ENCODE measurements around the gene TRAPPC2. TPM values are rescaled to one million over a fixed set of nuclear protein-coding genes. Genes with fewer than 3 reads are reported as not detected.

Gene TRAPPC2
- total and polyA plus RNA-seq, 8 donors, result 13.2 to 25.5 (median 20.3) TPM

DNA sequence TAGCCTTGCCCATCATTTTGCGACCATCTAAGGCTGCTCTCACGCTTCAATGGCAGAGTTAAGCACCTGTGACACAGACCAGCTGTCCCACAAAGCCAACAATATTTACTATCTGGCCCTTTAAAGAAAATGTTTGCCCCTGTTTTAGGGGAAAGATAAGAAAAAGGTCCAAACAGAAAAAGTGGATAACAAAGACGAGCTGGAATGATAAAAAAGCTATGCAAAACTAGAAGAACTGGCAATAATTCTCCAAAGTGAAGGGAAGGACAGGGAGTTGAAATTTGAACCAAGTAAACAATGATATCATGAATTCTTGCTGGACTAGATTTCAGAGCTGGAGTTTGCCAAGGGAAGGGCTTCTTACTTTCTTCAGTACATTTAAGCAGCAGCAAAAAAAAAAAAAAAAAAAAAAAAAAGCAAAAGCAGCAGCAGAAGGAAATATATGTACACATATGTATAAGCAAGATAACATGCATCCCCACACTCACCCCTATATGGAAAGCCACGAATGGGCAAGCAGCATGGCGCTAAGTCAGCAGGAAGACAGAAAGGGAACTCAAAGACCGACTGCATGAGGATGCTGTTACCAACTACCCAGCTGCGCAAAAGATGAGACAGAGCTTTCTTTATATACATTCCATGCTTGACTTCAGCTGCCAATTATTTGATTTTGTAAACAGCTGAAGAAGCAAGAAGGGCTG lies 12.5 kb downstream of the TRAPPC2 start:
- TF ChIP-seq, protein P1, sequence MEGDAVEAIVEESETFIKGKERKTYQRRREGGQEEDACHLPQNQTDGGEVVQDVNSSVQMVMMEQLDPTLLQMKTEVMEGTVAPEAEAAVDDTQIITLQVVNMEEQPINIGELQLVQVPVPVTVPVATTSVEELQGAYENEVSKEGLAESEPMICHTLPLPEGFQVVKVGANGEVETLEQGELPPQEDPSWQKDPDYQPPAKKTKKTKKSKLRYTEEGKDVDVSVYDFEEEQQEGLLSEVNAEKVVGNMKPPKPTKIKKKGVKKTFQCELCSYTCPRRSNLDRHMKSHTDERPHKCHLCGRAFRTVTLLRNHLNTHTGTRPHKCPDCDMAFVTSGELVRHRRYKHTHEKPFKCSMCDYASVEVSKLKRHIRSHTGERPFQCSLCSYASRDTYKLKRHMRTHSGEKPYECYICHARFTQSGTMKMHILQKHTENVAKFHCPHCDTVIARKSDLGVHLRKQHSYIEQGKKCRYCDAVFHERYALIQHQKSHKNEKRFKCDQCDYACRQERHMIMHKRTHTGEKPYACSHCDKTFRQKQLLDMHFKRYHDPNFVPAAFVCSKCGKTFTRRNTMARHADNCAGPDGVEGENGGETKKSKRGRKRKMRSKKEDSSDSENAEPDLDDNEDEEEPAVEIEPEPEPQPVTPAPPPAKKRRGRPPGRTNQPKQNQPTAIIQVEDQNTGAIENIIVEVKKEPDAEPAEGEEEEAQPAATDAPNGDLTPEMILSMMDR (IDR thresholded peaks at IDR 0.05), result no peak
- H3K27ac ChIP-seq, result peak overlapping the region in 1 of 2 donors; percentile 10
- H3K4me1 ChIP-seq, result peaks cover 0 to 3% of the 10 kb centered on the region in 2 donors
- intact Hi-C loops (cut with DNase I), result no loop called here
- no peaks in the 10 kb centered on the region for H3K27me3 ChIP-seq
- H3K4me3 ChIP-seq, result no peak overlapping the region
- no peaks in the 10 kb centered on the region for H3K36me3 ChIP-seq
- H3K9me3 ChIP-seq, result no peaks in the 10 kb centered on the region
- ATAC-seq (peak; percentile 70), DNase-seq (peak in 2 of 4 donors; percentile 28 to 42)

DNA sequence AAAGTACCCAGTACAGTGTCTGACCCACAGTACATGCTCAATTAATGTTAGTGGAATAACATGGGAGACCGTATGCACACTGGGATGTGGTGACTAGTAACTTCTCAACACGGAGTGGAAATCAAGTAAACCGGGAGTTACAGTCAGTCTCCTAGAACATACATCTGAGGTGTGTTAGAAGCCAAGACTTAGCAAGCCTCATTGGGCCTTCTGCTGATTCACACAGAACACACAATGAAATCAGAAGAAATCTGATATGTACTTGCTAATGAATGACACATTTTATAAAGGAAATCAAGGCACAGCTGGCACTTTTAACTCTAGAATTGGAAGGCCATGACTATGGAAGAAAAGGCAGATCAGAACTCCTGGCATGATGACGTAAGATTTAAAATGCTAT lies 13.0 kb downstream of the TRAPPC2 start:
- no peaks in the 10 kb centered on the region for H3K27me3 ChIP-seq
- DNase-seq (no peak), ATAC-seq (no peak)
- no peak overlapping the region for H3K4me3 ChIP-seq
- H3K4me1 ChIP-seq, result peaks cover 0 to 3% of the 10 kb centered on the region in 2 donors
- H3K36me3 ChIP-seq, result peaks cover 0 to under 1% of the 10 kb centered on the region in 2 donors
- peak overlapping the region in 1 of 2 donors; percentile 10 for H3K27ac ChIP-seq
- no peaks in the 10 kb centered on the region for H3K9me3 ChIP-seq
- intact Hi-C loops (cut with DNase I), result no loop called here
- TF ChIP-seq, protein P1 (IDR thresholded peaks at IDR 0.05), result no peak

DNA sequence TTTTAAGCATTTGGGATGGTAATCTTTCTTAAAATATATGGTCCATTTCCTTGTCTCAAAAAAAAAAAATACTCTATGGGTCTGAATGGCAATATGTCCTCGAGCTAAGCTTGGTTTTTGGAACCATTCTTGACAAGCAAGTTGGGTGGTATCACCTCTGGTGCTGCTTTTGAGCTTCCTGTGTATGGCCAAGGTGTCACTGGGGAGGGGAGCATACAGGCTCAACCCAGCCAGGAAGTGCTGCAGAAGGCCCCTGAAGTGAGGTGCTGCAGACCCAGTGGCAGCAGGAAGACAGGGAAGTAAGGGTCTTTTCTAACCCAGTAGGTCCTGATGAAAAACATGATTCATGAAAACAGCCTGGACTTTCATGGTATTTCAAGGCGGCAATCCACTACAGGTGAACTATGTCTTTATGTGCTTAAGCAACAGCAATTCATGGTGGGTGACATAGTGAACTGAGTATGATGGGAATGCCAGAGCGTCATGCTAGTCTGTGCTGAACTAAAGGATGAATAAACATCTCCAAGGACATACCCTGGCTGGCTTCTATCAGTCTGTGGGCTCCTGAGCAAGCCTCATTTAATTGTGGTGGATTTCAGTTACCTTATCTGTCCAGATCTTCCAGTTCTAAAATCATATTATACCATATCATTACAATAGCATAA lies 15.1 kb downstream of the TRAPPC2 start:
- no peak overlapping the region for H3K4me3 ChIP-seq
- ATAC-seq (no peak), DNase-seq (no peak)
- H3K27ac ChIP-seq, result no peak overlapping the region
- H3K9me3 ChIP-seq, result no peaks in the 10 kb centered on the region
- peaks cover 0 to 3% of the 10 kb centered on the region in 2 donors for H3K4me1 ChIP-seq
- intact Hi-C loops (cut with DNase I), result no loop called here
- peaks cover 0 to 14% of the 10 kb centered on the region in 2 donors for H3K36me3 ChIP-seq
- no peaks in the 10 kb centered on the region for H3K27me3 ChIP-seq
- TF ChIP-seq, protein P1 (IDR thresholded peaks at IDR 0.05), result no peak

DNA sequence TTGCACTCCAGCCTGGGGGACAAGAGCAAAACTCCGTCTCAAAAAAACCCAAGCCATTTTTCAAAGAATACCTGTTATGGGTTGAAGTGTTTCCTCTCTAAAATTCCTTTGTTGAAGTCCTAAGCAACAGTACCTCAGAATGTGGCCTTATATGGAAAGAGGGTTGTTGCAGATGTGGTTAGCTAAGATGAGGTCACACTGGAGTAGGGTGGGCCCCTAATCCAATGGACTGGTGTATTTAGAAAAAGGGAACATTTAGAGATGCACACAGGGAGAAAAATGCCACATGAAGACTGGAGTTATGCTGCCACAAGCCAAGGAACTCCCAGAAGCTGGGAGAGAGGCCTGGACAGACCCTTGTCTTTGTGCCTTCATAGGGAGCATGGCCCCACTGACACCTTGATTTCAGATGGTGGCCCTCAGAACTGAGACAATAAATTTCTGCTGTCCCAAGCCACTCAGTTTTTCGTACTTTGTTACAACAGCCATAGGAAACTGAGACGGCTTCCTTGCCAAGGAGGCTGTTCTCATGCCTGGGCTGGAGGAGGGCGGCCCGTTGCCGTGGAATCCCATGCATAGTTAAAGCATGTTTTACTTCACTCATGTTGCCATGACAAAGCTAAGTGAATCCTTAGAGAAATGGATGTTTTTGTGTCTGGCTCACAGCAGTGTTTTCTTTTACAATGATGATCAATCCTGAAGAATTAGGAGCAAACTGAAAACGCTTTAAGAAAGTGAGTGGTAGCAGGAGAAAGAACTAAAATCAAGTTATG lies 16.5 kb downstream of the TRAPPC2 start:
- TF ChIP-seq, protein P1 (IDR thresholded peaks at IDR 0.05), result no peak
- Histone ChIP-seq H3K27me3 (no peaks in the 10 kb centered on the region), H3K27ac (no peak overlapping the region), H3K4me1 (peaks cover 0 to 3% of the 10 kb centered on the region in 2 donors), H3K9me3 (no peaks in the 10 kb centered on the region), H3K36me3 (peaks cover 0 to 14% of the 10 kb centered on the region in 2 donors), H3K4me3 (no peak overlapping the region)
- ATAC-seq, result no peak
- DNase-seq, result no peak
- intact Hi-C loops (cut with DNase I), result no loop called here

DNA sequence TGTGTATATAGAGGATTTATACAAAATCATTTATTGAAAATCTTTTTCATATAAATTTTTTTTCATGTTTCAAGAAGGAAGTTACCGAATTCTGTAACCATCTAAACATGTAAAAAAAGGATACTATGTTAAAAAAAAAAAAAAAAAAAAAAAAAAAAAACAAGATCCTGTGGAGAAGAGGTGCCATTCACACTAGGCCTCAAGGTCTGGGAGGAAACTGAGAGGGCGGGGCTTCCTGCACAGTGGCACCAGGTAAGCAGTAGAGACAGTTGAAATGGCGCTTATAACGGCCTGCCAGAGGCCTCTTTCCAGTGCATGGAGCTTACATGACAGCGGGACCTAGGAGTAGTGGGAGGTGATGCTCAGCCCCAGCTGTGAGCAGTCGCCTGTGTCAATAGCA lies 17.5 kb downstream of the TRAPPC2 start:
- intact Hi-C loops (cut with DNase I), result no loop called here
- Histone ChIP-seq H3K9me3 (no peaks in the 10 kb centered on the region), H3K27me3 (no peaks in the 10 kb centered on the region), H3K27ac (no peak overlapping the region), H3K4me3 (no peak overlapping the region), H3K36me3 (peaks cover 0 to 14% of the 10 kb centered on the region in 2 donors), H3K4me1 (no peaks in the 10 kb centered on the region)
- DNase-seq (no peak), ATAC-seq (no peak)
- TF ChIP-seq, protein P1 (IDR thresholded peaks at IDR 0.05), result no peak
